ENCODE data around the gene FRMD6.

Gene FRMD6

GRCh38 chr14:51663783-51664326 is 12.1 kb downstream of the FRMD6 start:
- Histone ChIP-seq H3K79me2 (ENCODE audit: insufficient read depth, low read length) (no peaks in the 10 kb centered on the region), H3K4me2 (ENCODE audit: low read depth, low read length, poor library complexity, severe bottlenecking) (no peak overlapping the region), H3K27me3 (ENCODE audit: low read length) (no peaks in the 10 kb centered on the region), H3K9ac (ENCODE audit: low read length) (no peak overlapping the region), H3K9me3 (ENCODE audit: insufficient read depth, low read length) (no peaks in the 10 kb centered on the region), H2AFZ (ENCODE audit: low read depth, low read length, severe bottlenecking) (no peak overlapping the region), H3K4me3 (ENCODE audit: insufficient read depth, low read length, poor library complexity, severe bottlenecking) (no peak overlapping the region), H3K9me2 (replicated peaks; ENCODE audit: insufficient read depth, low read length) (no peaks in the 10 kb centered on the region), H3F3A (ENCODE audit: insufficient read depth) (no peaks in the 10 kb centered on the region), H4K20me1 (ENCODE audit: low read depth, low read length) (no peaks in the 10 kb centered on the region), H3K36me3 (ENCODE audit: low read length) (no peaks in the 10 kb centered on the region), H3K27ac (ENCODE audit: low read depth, low read length) (no peak overlapping the region)
- no peak for TF ChIP-seq EZH2phosphoT487 (conservative IDR thresholded peaks at IDR 0.05; ENCODE audit: low read length)
- no peak for TF ChIP-seq CTCF (IDR thresholded peaks at IDR 0.05; ENCODE audit: insufficient read depth, low read length, poor library complexity, severe bottlenecking)

GRCh38 chr14:51666070-51666469 is 14.4 kb downstream of the FRMD6 start:
- TF ChIP-seq EZH2phosphoT487 (conservative IDR thresholded peaks at IDR 0.05; ENCODE audit: low read length) = no peak
- no peak for TF ChIP-seq CTCF (IDR thresholded peaks at IDR 0.05; ENCODE audit: insufficient read depth, low read length, poor library complexity, severe bottlenecking)
- no peaks in the 10 kb centered on the region for H3K79me2 ChIP-seq (ENCODE audit: insufficient read depth, low read length)
- H2AFZ ChIP-seq (ENCODE audit: low read depth, low read length, severe bottlenecking) = no peak overlapping the region
- H3F3A ChIP-seq (ENCODE audit: insufficient read depth) = no peaks in the 10 kb centered on the region
- H3K4me3 ChIP-seq (ENCODE audit: insufficient read depth, low read length, poor library complexity, severe bottlenecking) = no peak overlapping the region
- H3K9me2 ChIP-seq (replicated peaks; ENCODE audit: insufficient read depth, low read length) = no peaks in the 10 kb centered on the region
- no peaks in the 10 kb centered on the region for H3K9me3 ChIP-seq (ENCODE audit: insufficient read depth, low read length)
- H3K36me3 ChIP-seq (ENCODE audit: low read length) = no peaks in the 10 kb centered on the region
- H3K27ac ChIP-seq (ENCODE audit: low read depth, low read length) = no peak overlapping the region
- no peaks in the 10 kb centered on the region for H4K20me1 ChIP-seq (ENCODE audit: low read depth, low read length)
- no peak overlapping the region for H3K9ac ChIP-seq (ENCODE audit: low read length)
- H3K4me2 ChIP-seq (ENCODE audit: low read depth, low read length, poor library complexity, severe bottlenecking) = no peak overlapping the region
- no peaks in the 10 kb centered on the region for H3K27me3 ChIP-seq (ENCODE audit: low read length)

GRCh38 chr14:51666826-51667225 is 15.1 kb downstream of the FRMD6 start:
- no peaks in the 10 kb centered on the region for H4K20me1 ChIP-seq (ENCODE audit: low read depth, low read length)
- H2AFZ ChIP-seq (ENCODE audit: low read depth, low read length, severe bottlenecking) = no peak overlapping the region
- no peaks in the 10 kb centered on the region for H3K9me3 ChIP-seq (ENCODE audit: insufficient read depth, low read length)
- H3K4me2 ChIP-seq (ENCODE audit: low read depth, low read length, poor library complexity, severe bottlenecking) = no peak overlapping the region
- H3K27ac ChIP-seq (ENCODE audit: low read depth, low read length) = no peak overlapping the region
- no peaks in the 10 kb centered on the region for H3K27me3 ChIP-seq (ENCODE audit: low read length)
- no peaks in the 10 kb centered on the region for H3K9me2 ChIP-seq (replicated peaks; ENCODE audit: insufficient read depth, low read length)
- H3K4me3 ChIP-seq (ENCODE audit: insufficient read depth, low read length, poor library complexity, severe bottlenecking) = no peak overlapping the region
- no peaks in the 10 kb centered on the region for H3K36me3 ChIP-seq (ENCODE audit: low read length)
- H3F3A ChIP-seq (ENCODE audit: insufficient read depth) = no peaks in the 10 kb centered on the region
- no peak overlapping the region for H3K9ac ChIP-seq (ENCODE audit: low read length)
- H3K79me2 ChIP-seq (ENCODE audit: insufficient read depth, low read length) = no peaks in the 10 kb centered on the region
- TF ChIP-seq EZH2phosphoT487 (conservative IDR thresholded peaks at IDR 0.05; ENCODE audit: low read length) (no peak), CTCF (IDR thresholded peaks at IDR 0.05; ENCODE audit: insufficient read depth, low read length, poor library complexity, severe bottlenecking) (no peak)
